IMR-90 (cell line): ENCODE measurements around the gene CXCL1. TPM values are rescaled to one million over a fixed set of nuclear protein-coding genes. Genes with fewer than 3 reads are reported as not detected.

Experiments used
- ATAC-seq: fragments of 200-7000 bp; cut with Tn5 transposase; 2 replicates; pipeline ENCODE4 v1.9.1; 2020; ENCODE audit warnings: low read depth, mild to moderate bottlenecking, moderate library complexity
- BruUV-seq: library from RNA; stranded (reverse); fragments of 400-500 nt; replicated peaks from 2 replicates; lab custom pipeline; 2021; lab: Mats Ljungman, UMichigan
- CTCF ChIA-PET: fragments of 300-600 bp; formaldehyde crosslinking; extraction: SDS; loops from one replicate; lab custom pipeline; 2021; ENCODE audit warnings: antibody characterized with exemption; lab: Yijun Ruan, JAX
- POLR2A ChIA-PET: fragments of 300-600 bp; sonication (Branson Sonifier 250); formaldehyde crosslinking; loops from one replicate; lab custom pipeline; 2022; ENCODE audit warnings: antibody characterized with exemption; ENCODE audit not compliant: unreplicated experiment; lab: Charles Lee
- DNase-seq: peaks from one replicate; pipeline ENCODE4 v3.0.0; 2013
- H2AFZ ChIP-seq: replicated peaks from 2 replicates; pipeline ENCODE3; 2013; ENCODE audit warnings: low read length, mild to moderate bottlenecking; ENCODE audit not compliant: poor library complexity
- H2AK5ac ChIP-seq: 2 replicates; pipeline ENCODE4 v1.6.1; 2013; ENCODE audit warnings: low read depth, low read length, inconsistent platforms
- H2AK9ac ChIP-seq: replicated peaks from 2 replicates; pipeline ENCODE3; 2013; ENCODE audit warnings: mild to moderate bottlenecking, low read depth, low read length, moderate library complexity; ENCODE audit not compliant: poor library complexity
- H2BK120ac ChIP-seq: 2 replicates; pipeline ENCODE4 v1.6.1; 2013; ENCODE audit warnings: low read depth, low read length, inconsistent platforms
- H2BK15ac ChIP-seq: 3 replicates; pipeline ENCODE4 v1.6.1; 2013; ENCODE audit warnings: low read depth, low read length, inconsistent platforms
- H2BK20ac ChIP-seq: 2 replicates; pipeline ENCODE4 v1.6.1; 2013; ENCODE audit warnings: low read depth, mild to moderate bottlenecking, inconsistent platforms, low read length, moderate library complexity
- H2BK5ac ChIP-seq: 2 replicates; pipeline ENCODE4 v1.6.1; 2013; ENCODE audit warnings: mild to moderate bottlenecking, low read depth, low read length, inconsistent platforms; ENCODE audit not compliant: poor library complexity, severe bottlenecking
- H3K14ac ChIP-seq: replicated peaks from 2 replicates; pipeline ENCODE4 v1.6.1; 2013; ENCODE audit warnings: low read depth, low read length, inconsistent platforms
- H3K18ac ChIP-seq: 2 replicates; pipeline ENCODE4 v1.6.1; 2013; ENCODE audit warnings: low read depth, low read length, control low read depth
- H3K23ac ChIP-seq: 2 replicates; pipeline ENCODE4 v1.6.1; 2013; ENCODE audit warnings: low read depth, low read length, inconsistent platforms
- H3K27ac ChIP-seq: 2 replicates; pipeline ENCODE4 v1.5.1; 2013; ENCODE audit warnings: mild to moderate bottlenecking, control low read depth, low read length; ENCODE audit not compliant: insufficient read depth
- H3K27me3 ChIP-seq: 2 replicates; pipeline ENCODE4 v1.6.1; 2013; ENCODE audit warnings: low read length; ENCODE audit not compliant: control insufficient read depth, insufficient read depth
- H3K36me3 ChIP-seq: 2 replicates; pipeline ENCODE4 v1.6.1; 2013; ENCODE audit warnings: low read length, mixed read lengths; ENCODE audit not compliant: control insufficient read depth, insufficient read depth
- H3K4ac ChIP-seq: 2 replicates; pipeline ENCODE4 v1.6.1; 2013; ENCODE audit warnings: low read depth, low read length, inconsistent platforms
- H3K4me1 ChIP-seq: 2 replicates; pipeline ENCODE4 v1.6.1; 2013; ENCODE audit warnings: low read length, mixed read lengths; ENCODE audit not compliant: control insufficient read depth, insufficient read depth
- H3K4me2 ChIP-seq: 2 replicates; pipeline ENCODE4 v1.6.1; 2013; ENCODE audit warnings: low read depth, mild to moderate bottlenecking, control low read depth, low read length, moderate library complexity
- H3K4me3 ChIP-seq: 2 replicates; pipeline ENCODE4 v1.5.1; 2013; ENCODE audit warnings: low read depth, mild to moderate bottlenecking, control low read depth, low read length, moderate library complexity; ENCODE audit not compliant: insufficient read depth
- H3K56ac ChIP-seq: 2 replicates; pipeline ENCODE4 v1.6.1; 2013; ENCODE audit warnings: low read length, inconsistent platforms; ENCODE audit not compliant: insufficient read depth; ENCODE audit errors: extremely low read depth
- H3K79me1 ChIP-seq, 2 experiments: 2 replicates each; pipeline ENCODE4 v1.6.1; 2013; ENCODE audit warnings: low read length in 2 of 2, inconsistent platforms in 1 of 2, low read depth in 1 of 2
- H3K9ac ChIP-seq: 2 replicates; pipeline ENCODE4 v1.6.1; 2013; ENCODE audit warnings: low read depth, low read length, control low read depth
- H3K9me1 ChIP-seq: 2 replicates; pipeline ENCODE4 v1.6.1; 2013; ENCODE audit warnings: low read length, inconsistent platforms; ENCODE audit not compliant: insufficient read depth
- H3K9me3 ChIP-seq: 2 replicates; pipeline ENCODE4 v1.6.1; 2013; ENCODE audit warnings: low read length; ENCODE audit not compliant: control insufficient read depth, insufficient read depth
- H4K20me1 ChIP-seq: 2 replicates; pipeline ENCODE4 v1.6.1; 2013; ENCODE audit warnings: low read length, inconsistent platforms; ENCODE audit not compliant: insufficient read depth
- H4K5ac ChIP-seq: 2 replicates; pipeline ENCODE4 v1.6.1; 2013; ENCODE audit warnings: mild to moderate bottlenecking, low read depth, low read length, control low read depth
- H4K8ac ChIP-seq, 2 experiments: 2 replicates each; pipeline ENCODE4 v1.6.1; 2013; ENCODE audit warnings: low read depth in 2 of 2, low read length in 2 of 2, control low read depth in 1 of 2, inconsistent platforms in 1 of 2
- H4K91ac ChIP-seq: 2 replicates; pipeline ENCODE4 v1.6.1; 2013; ENCODE audit warnings: low read depth, low read length, inconsistent platforms; ENCODE audit not compliant: insufficient read depth
- BHLHE40 ChIP-seq: fragments of 150-350 bp; IDR thresholded peaks from 2 replicates; pipeline ENCODE4 v1.6.1; 2016; ENCODE audit warnings: mild to moderate bottlenecking, low read depth, low read length
- CEBPB ChIP-seq: IDR thresholded peaks from 2 replicates; pipeline ENCODE4 v1.6.1; 2012; ENCODE audit warnings: low read depth, low read length, improper control_type of control experiment
- MAFK ChIP-seq: IDR thresholded peaks from 2 replicates; pipeline ENCODE4 v1.6.1; 2012; ENCODE audit warnings: low read depth, low read length, improper control_type of control experiment
- WGBS, 2 experiments: methylation state at CpG; one replicate each; pipeline versions ENCODE4 v1.1.5 to v1.1.7; 2013; ENCODE audit warnings: missing lambda C conversion rate in 2 of 2; ENCODE audit not compliant: insufficient read length in 1 of 2; ENCODE audit errors: extremely low coverage in 2 of 2; 5-methylcytosine and 5-hydroxymethylcytosine counted together
- dilution Hi-C: fragments of 300-500 bp; cut with HindIII; formaldehyde crosslinking; loops from one replicate; pipeline ENCODE4 v1.14.3; 2018; ENCODE audit warnings: low sequenced_read_pairs; ENCODE audit not compliant: unreplicated experiment
- in situ Hi-C: fragments of 300-500 bp; cut with MboI; formaldehyde crosslinking; loops from 3 replicates; pipeline ENCODE4 v1.14.3; 2019; ENCODE audit warnings: low sequenced_read_pairs, inconsistent platforms, mixed read lengths
- intact Hi-C: fragments of 100-400 bp; cut with micrococcal nuclease; formaldehyde crosslinking; loops from 2 replicates; pipeline ENCODE4 v1.10.0; 2022
- polyA plus RNA-seq, 3 experiments: library from polyadenylated mRNA; depleted of rRNA; stranded (reverse); fragments of >200 nt; gene quantifications; 2 replicates each; pipeline ENCODE4 v1.2.3, GENCODE V29; 2012; ENCODE audit warnings: low replicate concordance in 1 of 3
- total RNA-seq: library from RNA; depleted of rRNA; stranded (reverse); fragments of >200 nt; gene quantifications from 2 replicates; pipeline ENCODE4 v1.2.3, GENCODE V29; 2012

The CXCL1 gene
- total and polyA plus RNA-seq, 2 of the 4 experiments (the other 2 are of a cell fraction) = 2.0 TPM; not detected in 1

DNA sequence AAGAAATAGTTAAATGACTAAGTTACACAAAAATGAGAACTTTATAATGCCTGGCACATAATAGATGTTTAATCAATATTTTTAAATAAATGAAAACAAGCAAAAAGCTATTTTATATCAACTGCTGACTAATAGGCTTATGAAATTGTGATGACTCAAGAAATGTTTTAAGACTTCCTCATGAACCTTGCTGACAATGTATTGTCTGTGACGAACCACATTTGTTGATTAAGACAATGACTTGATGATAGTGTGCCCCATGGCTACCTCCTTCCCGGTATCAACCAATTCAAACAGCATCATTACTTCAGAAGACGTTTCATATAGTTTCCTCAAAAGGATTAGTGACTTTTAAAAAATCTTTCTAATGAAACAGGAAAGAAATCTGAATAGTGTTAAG is 24.8 kb upstream of the CXCL1 start:
- Histone ChIP-seq H3K4ac (no peak overlapping the region), H3K27me3 (peaks cover 13% of the 10 kb centered on the region), H2BK20ac (no peak overlapping the region), H2AK9ac (no peak overlapping the region), H3K14ac (no peak overlapping the region), H3K4me3 (no peak overlapping the region), H3K79me1 (no peaks in the 10 kb centered on the region), H3K36me3 (no peaks in the 10 kb centered on the region), H3K9me3 (no peaks in the 10 kb centered on the region), H3K23ac (no peak overlapping the region), H4K5ac (no peak overlapping the region), H2AK5ac (no peak overlapping the region), H3K27ac (no peak overlapping the region), H2AFZ (no peak overlapping the region), H4K91ac (no peak overlapping the region), H3K4me1 (no peaks in the 10 kb centered on the region), H2BK5ac (no peak overlapping the region), H3K9me1 (no peaks in the 10 kb centered on the region), H3K4me2 (no peak overlapping the region), H2BK15ac (no peak overlapping the region), H4K20me1 (no peaks in the 10 kb centered on the region), H3K56ac (no peak overlapping the region), H3K9ac (no peak overlapping the region), H3K18ac (no peak overlapping the region), H4K8ac (no peak overlapping the region), H2BK120ac (no peak overlapping the region)
- POLR2A ChIA-PET = no interaction called here
- TF ChIP-seq BHLHE40 (no peak), MAFK (peak; percentile 82), CEBPB (0 out of 2 replicates have a peak, but pooled peaks have one; percentile 5)
- intact Hi-C loops (no loop called here), in situ Hi-C loops (no loop called here), dilution Hi-C loops (no loop called here)
- BruUV-seq = no TSS peak
- peak; percentile 66 for DNase-seq
- WGBS, 2 experiments = no CpG with 5 or more reads among the region's 3 CpGs
- ATAC-seq = no peak
- CTCF ChIA-PET = interaction anchor here (0.6 kb wide), 1 partner anchor 102 kb away, joined by 3 read pairs; no protein-coding TSS in a partner anchor
